Measurements from ENCODE around the gene XRN2. TPM values are rescaled to one million over a fixed set of nuclear protein-coding genes. Genes with fewer than 3 reads are reported as not detected.

The XRN2 gene
- total and polyA plus RNA-seq, 2 donors from 2014 or later, result 22.6 to 60.9 TPM

DNA sequence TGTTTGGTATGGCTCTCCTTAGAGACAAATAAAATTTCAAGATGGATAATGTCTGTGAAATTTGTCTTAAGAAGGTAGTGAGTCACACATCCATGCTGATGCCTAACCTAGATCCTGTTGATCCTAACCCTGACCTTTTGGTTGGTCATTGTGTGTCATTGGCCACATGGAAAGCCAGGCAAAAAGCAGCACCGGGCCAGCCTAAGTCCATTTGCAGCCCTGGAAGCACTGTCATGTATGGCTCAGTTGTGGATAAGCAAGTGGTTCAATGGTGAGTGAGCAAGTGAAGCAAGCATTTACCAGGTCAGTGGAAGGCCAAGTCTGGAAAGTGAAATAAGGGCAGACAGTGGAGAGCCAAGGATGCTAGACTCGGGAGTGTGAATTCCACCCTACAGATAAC lies 12.1 kb upstream of the XRN2 start:
- H3K9ac ChIP-seq (ENCODE audit: low read length in 3 of 3), result no peak overlapping the region
- no peaks in the 10 kb centered on the region for H3K27me3 ChIP-seq (ENCODE audit: control insufficient read depth, insufficient read depth, low read length)
- no peaks in the 10 kb centered on the region for H3K36me3 ChIP-seq (ENCODE audit: control insufficient read depth in 2 of 3, insufficient read depth in 3 of 3, low read length in 3 of 3)
- no peak for TF ChIP-seq CTCF (IDR thresholded peaks at IDR 0.05; ENCODE audit: borderline replicate concordance, extremely low read depth, insufficient read depth)
- FAIRE-seq, result no peak
- no peak for DNase-seq
- no peak overlapping the region for H3K4me3 ChIP-seq (ENCODE audit: low read length in 3 of 3)
- H3K27ac ChIP-seq (ENCODE audit: low read depth in 2 of 2, low read length in 2 of 2), result no peak overlapping the region
- intact Hi-C loops (cut with DNase I), result no loop called here
- no peaks in the 10 kb centered on the region for H3K4me1 ChIP-seq (ENCODE audit: control insufficient read depth in 2 of 3, insufficient read depth in 2 of 3, low read depth in 1 of 3, low read length in 3 of 3)
- H3K9me3 ChIP-seq (ENCODE audit: control insufficient read depth in 2 of 3, insufficient read depth in 1 of 3, low read length in 3 of 3), result no peaks in the 10 kb centered on the region

DNA sequence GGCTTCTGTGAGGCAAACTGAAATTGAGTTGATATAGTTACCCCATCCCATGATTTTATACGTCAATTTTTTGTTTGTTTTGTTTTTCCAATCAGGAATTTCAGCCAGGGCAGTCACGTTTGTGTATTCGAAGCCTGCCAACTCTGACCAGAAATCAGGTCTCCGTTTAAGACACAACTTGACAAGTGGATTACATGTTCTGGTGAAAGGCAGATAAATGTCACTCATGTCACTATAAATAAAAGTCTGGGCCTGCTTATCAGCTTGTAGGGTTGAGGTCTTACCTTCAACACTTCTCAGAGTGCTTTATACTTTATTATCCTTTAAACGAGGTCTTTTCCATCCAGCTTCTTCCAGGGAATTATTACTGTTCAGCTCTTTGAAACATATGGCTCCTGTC lies 8.4 kb upstream of the XRN2 start:
- DNase-seq, result no peak
- no peak for FAIRE-seq
- intact Hi-C loops (cut with DNase I), result no loop called here

DNA sequence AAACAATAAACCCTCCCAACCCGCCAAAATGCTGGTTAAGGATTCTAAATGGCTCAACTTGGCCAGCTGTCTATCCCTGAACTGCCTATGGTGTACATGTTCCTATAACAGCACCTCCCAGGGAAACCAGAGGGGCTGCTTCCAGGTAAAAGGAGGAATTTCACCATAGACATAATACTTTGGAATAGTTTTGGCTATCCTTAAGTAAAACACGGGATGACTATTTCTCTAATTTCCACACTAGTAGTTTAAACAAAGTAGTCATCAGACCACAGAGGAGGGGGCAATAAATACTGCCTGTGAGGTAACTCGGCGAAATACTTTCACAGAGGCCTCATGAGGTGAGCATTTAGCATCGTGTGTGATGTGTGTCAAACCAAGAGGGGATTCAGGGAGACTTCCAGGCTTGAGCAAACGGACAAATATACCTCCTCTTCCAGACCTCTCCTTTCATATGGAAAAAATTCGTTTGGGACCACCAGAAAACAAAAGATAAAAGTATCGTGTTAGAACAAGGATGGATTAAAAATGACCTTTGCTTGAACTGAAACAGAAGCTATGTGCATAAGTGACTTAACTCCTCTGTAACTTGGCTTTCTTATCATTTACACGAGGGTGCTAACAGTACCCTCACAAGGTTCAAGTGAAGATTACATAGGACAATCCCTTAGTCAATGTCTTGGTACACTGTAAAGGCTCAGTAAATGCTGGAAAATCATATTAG lies 1.0 kb upstream of the XRN2 start:
- no peaks in the 10 kb centered on the region for H3K9me3 ChIP-seq (ENCODE audit: control insufficient read depth in 2 of 3, insufficient read depth in 1 of 3, low read length in 3 of 3)
- no peaks in the 10 kb centered on the region for H3K27me3 ChIP-seq (ENCODE audit: control insufficient read depth, insufficient read depth, low read length)
- FAIRE-seq (no peak), DNase-seq (peak in 1 of 5 donors; percentile 25)
- H3K4me1 ChIP-seq (ENCODE audit: control insufficient read depth in 2 of 3, insufficient read depth in 2 of 3, low read depth in 1 of 3, low read length in 3 of 3), result peaks cover 0 to 15% (median 2%) of the 10 kb centered on the region in 3 donors
- intact Hi-C loops (cut with DNase I), result no loop called here
- peak overlapping the region; percentile 83 to 96 (median 93) for H3K9ac ChIP-seq (ENCODE audit: low read length in 3 of 3)
- peak overlapping the region in 1 of 2 donors; percentile 93 for H3K27ac ChIP-seq (ENCODE audit: low read depth in 2 of 2, low read length in 2 of 2)
- TF ChIP-seq CTCF (IDR thresholded peaks at IDR 0.05; ENCODE audit: borderline replicate concordance, extremely low read depth, insufficient read depth), result no peak
- no peaks in the 10 kb centered on the region for H3K36me3 ChIP-seq (ENCODE audit: control insufficient read depth in 2 of 3, insufficient read depth in 3 of 3, low read length in 3 of 3)
- peak overlapping the region; percentile 67 to 97 (median 93) for H3K4me3 ChIP-seq (ENCODE audit: low read length in 3 of 3)

More for the DNA sequence above, 8.4 kb upstream of the XRN2 start:
- Histone ChIP-seq H3K27me3 (ENCODE audit: control insufficient read depth, insufficient read depth, low read length) (no peaks in the 10 kb centered on the region), H3K4me1 (ENCODE audit: control insufficient read depth in 2 of 3, insufficient read depth in 2 of 3, low read depth in 1 of 3, low read length in 3 of 3) (no peaks in the 10 kb centered on the region), H3K4me3 (ENCODE audit: low read length in 3 of 3) (no peak overlapping the region), H3K36me3 (ENCODE audit: control insufficient read depth in 2 of 3, insufficient read depth in 3 of 3, low read length in 3 of 3) (no peaks in the 10 kb centered on the region), H3K27ac (ENCODE audit: low read depth in 2 of 2, low read length in 2 of 2) (no peak overlapping the region), H3K9ac (ENCODE audit: low read length in 3 of 3) (no peak overlapping the region), H3K9me3 (ENCODE audit: control insufficient read depth in 2 of 3, insufficient read depth in 1 of 3, low read length in 3 of 3) (no peaks in the 10 kb centered on the region)
- TF ChIP-seq CTCF (IDR thresholded peaks at IDR 0.05; ENCODE audit: borderline replicate concordance, extremely low read depth, insufficient read depth), result no peak
